ENCODE data around the gene UBE2QL1.
"Not testable (repeated sequence)": the region's sequence is repeated elsewhere in the genome, so short reads cannot be mapped to it uniquely, and the experiment has no call there.

The UBE2QL1 gene

DNA sequence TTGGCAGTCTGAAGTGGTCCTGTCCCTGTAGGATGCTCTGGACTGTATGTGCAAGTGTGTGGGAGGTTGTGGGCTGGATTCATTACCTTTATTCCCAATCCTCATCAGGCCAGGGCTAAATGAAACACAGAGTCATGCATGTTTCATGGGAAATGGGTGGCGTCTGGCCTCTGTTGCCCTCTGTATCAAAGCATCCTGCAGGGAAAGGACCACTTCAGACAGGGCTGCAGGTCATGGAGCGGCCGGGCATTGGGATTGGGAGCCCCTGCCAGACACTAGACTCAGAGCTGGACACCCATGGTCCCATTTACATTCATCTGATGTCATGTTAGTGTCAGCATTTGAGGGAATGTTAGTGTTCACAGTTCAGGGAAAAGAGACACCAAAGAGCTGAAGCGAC is 53.8 kb downstream of the UBE2QL1 start:
- no peak for DNase-seq

DNA sequence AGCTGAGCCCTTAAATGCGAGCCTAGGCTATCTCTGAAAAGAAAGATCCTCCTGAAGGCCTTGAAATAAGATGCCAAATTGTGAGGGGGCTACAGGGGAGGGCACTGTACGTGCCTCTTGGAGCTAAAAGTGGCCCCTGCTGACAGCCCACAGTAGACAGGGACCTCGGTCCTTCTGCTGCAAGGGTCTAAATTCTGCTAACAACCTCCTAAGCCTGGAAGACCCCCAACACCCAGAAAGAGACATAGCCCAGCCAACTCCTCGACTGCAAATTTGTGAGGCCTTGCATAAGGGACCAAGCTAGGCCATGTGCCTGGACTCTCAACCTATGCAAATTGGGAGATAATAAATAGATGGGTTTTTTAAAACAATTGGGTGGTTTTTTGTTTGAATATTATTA is 54.7 kb downstream of the UBE2QL1 start:
- no peak for DNase-seq

DNA sequence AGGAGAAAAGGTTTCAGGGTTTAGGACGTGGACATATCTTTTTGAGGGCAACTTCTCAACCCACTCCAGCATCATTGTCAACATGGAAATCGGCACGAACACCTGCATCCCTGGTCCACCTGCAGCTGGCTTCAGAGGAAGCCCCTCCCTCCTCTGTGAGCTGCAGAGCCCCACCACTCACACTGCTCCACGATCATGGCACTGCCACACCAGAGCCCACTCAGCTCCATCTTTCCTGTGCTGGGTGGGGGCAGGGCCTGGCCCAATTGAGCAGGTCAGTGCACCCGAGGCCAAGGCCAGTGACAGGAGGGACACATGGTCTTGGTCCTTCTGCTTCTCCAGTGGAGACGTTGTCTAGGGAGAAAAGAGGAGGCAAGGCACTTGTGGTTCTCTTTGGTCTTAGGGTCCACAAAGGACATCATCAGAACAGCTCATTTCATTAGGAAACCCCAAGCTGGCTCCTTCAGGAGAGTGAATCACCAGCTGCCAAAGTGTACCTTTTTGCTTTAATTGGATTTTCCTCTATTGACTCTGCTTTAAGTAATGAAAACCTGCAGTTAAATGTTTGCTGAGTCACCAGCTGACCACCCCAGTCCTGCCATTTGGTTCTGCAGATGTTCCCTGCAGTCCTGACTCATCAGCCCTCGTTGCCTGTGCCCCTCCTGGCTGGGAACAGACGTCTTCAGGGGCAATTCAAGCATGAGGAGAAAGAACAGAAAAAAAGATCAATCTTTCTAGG is 56.2 kb downstream of the UBE2QL1 start:
- no peak for DNase-seq

DNA sequence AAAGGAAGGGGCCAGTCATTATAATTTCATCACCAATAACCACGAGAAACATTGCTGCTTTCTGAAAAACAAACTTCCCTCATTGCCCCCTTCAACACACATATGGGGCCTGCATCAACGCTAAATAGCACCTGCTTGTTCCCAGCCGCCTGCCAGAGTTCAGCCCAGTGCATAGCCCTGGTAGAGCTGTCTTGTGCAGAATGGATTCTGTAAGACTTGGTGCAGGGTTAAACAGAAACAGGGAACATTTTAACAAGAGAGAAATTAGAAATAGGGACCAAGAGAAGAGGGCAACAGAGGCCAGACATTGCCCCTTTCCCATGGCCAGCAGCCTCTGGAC is 56.7 kb downstream of the UBE2QL1 start:
- no peak for DNase-seq

DNA sequence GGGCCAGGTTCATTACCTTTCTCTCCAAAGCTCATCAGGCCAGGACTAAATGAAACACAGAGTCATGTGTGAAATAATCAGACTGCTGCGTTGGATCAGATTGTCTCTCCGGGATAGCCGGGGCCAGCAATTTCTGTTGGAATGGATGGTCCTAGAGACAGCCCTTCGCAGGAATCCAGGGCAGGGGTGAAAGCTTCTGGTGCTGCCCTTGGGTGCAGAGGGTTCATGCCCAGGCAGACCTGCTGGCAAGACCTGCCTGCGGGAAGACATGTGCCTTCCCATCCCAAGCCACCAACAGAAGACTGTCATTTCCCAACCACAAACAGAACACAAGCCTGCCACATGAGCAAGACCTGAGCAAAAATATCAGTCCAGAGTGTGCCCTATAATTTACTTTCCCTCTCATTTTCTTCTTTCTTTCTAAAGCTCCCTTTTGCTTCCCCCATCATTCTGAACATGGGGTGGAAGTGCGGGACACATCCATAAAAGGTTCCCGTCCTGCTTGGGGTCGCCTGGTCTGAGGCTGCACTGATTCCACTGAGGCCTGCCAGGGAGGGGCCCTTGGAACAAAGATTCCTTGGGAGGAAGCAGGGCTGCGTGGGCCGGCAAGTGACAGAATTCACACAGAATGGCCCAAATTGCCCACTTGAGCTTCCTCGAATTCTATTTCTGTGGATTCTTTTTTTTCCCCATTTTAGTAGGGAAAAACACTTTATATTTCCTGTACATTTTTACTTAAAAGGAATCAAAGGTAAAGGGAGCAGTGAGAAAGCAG is 57.3 kb downstream of the UBE2QL1 start:
- DNase-seq = no peak

DNA sequence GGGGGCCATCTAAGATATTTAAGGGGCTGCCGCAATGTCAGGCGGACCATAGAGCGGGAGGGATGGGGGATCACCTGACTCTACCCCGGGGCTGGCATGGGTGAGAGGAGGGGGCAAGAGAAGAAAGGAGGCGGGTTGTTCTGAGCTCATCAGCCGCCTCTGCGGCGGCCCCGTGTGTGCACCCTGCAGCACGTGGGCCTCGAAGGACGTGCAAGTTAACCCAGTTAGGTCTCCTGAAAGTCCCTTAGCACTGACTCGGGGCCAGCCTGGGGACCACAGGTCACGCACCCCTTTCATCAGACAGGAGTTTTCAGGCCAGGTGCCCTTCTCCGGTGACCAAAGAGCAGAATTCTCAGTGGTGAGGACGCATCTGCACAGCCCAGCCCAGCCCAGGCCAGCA is 58.0 kb downstream of the UBE2QL1 start:
- no peak for DNase-seq

DNA sequence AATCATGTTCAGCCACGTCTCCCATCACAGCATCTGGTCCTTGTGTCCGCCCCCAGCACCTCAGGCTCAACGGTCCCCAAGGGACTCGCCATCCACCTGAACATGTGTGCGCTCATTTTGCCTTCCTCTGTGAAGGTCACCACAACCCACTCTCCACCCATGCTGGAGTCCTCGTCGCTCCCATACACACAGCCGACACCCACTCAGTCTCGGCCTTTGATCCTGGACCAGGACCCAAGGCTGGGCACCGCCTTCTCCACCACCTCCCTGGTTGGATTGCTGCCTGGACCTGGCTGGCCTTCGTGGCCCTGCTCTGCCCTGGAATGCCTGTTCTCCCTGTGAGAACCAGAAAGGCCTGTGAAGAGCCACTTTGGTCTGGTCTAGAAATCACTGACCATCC is 60.3 kb downstream of the UBE2QL1 start:
- no peak for DNase-seq

DNA sequence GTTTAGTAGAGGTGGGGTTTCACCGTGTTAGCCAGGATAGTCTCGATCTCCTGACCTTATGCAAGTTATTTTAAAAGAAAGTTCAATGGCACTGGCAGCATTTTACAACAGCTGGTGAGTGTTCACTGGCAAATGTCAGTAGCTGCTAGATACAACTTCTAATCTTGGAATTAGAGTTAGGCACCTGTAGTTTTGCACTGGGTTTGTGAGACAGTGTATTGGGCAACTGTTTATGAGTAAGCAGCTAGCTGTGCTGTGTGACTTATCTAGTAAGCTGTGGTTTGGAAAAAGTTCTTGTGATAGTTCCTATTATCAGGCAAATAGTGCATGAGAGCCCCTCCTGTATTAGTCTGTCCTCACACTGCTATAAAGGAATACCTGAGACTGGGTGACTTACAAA is 61.5 kb downstream of the UBE2QL1 start:
- no peak for DNase-seq

DNA sequence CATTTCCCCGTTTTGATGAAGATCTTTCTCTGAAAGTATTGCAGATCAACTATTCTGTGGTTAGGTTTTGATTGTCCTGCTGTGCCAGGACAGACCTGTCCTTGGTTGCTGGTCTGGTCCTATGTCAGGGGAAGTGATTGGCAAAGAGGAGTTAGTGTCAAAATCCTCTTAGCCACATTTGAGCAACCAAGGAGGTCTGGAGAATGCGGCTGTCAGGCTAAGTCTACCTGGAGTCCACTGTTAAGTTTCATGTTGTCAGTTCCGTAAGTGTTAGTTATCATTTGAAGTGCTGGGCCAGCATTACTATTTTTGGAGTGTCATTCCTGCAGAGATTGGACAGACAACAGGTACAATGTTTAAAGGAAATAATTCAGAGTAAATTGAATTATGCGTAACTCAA is 62.3 kb downstream of the UBE2QL1 start:
- no peak for DNase-seq

DNA sequence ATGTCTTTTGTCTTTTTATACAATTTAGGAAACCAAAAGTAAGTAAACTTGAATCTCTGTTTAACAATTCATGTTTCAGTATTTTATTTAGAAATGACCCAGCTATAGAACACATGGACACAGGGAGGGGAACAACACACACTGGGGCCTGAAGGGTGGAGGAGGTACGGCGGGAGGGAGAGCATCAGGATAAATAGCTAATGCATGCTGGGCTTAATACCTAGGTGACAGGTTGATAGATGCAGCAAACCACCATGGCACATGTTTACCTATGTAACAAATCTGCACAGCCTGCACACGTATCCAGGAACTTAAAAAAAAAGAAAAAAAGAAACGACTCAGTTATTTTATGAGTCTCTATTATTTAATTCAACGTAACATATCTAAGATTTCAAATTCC is 67.2 kb downstream of the UBE2QL1 start:
- DNase-seq = not testable (repeated sequence)

DNA sequence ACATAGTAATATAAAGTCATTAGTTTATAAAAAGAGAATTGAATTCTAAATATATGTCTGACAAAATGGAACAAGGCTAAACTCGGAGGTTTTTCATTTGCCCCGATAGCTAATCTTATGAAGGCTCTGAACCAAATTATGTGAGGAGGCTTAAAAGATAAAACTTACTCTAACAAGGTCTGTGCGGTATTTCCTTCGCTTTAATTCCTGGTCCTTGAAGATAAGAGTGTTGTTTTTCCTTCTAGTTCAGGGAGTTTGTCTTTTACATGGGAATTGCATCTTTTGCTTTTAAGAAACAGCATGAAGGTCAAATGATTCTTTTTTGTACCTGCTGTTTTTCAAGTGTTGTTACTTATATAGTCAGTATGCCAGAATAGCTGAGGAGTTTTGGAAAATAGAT is 68.2 kb downstream of the UBE2QL1 start:
- DNase-seq = no peak

DNA sequence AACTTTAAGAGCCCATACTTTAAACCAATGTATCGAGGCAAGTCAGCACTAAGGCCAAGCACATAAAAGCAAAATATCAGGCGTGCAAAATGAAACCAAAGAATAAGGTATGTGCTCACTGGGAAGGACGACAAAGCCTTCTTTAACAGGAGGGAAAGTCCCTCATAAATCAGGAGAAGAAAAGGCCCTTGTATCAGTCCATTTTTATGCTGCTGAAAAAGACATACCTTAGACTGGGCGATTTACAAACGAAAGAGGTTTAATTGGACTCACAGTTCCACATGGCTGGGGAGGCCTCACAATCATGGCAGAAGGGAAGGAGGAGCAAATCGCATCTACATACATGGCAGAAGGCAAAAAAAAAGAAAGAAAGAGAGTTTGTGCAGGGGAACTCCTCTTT is 68.9 kb downstream of the UBE2QL1 start:
- no peak for DNase-seq

DNA sequence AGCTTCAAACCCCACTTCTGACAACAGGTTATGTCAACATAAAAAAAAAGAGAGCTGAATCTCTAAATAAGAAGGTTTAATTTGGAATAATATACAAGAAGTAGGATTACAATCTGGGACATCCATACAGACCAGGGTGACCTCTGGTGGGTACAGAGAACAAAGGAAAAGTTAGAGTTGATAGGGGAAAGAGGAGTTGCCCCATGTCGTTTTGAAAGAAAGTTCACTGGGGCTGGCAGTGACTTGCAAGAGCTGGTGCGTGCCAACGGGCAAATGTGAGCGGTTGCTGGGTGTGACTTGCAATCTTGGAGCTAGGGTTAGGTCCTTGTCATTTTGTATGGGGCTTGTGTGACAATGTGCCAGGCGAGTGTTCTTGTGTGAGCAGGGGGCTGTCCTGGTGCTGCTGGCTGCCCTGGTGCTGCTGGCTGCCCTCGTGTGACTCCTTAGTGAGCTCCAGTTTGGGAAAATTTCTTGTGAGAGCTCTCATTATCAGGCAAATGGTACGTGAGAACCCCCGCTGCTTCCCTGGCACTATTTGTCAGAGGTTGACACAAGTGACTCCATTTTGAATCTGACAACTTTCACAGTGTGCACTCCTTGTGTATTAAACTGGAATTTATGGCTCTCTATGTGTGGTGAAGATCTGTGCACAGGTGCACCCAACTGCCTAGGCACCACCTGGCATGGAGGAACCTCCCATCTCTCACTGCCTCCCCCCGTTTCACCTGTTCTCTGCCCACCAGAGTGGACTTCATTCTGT is 69.8 kb downstream of the UBE2QL1 start:
- DNase-seq = no peak

DNA sequence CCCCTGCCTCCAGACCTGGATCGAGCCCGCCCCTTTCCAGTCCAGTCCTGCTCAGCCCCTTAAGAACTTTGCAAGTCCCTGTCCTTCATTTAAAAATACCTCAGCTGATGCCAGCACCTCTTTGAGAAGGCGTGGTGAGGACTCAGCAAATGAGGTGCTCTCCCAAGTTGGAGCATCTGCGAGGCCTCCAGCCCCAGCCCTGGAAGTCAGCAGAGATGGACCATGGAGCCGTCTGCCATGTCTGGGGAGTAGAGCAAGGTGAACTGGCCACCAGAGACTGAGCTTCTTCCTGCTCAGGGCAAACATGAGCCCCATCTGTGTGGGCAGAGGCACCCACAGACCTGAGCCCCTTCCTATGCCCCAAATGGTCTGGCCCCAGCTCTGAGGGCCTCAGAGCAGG is 71.5 kb downstream of the UBE2QL1 start:
- DNase-seq = no peak

DNA sequence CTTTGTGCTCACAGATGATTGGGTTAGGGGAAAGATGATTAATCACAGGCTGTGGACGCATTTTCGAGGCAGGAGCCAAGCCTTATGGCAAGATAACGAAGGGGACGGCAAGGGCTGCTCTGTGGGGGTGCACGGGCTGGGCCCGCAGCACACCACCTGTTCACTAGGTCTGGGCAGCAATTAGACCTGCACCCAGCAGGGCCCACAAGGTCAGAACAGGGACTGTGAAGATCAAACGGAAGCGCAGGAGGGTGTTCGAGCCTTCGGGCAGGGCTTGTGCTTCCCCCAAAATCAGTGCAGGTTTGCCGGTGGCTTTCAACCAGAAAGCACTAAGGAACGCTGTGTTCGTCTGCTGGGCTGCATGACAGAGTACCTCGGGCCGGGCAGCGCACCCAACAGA is 73.7 kb downstream of the UBE2QL1 start:
- no peak for DNase-seq

DNA sequence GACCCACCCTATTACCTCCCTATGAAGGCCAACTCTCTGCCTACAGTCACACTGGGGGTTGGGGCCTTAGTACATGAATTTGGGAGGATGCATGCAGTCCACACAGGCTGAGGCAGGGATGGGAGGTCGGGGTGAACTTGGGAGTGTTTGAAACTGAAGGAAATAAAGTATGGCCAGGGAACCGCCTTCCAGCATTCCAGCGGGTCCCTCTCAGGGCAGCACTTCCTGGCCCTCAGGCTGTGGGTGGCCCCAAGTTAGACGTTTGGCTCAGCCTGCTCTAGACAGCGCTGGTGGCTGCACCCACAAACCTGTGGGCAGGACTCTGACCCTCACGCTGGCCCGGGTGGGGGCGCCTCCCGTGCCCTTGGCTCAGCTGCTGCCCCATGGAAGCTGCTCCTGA is 74.3 kb downstream of the UBE2QL1 start:
- DNase-seq = no peak

DNA sequence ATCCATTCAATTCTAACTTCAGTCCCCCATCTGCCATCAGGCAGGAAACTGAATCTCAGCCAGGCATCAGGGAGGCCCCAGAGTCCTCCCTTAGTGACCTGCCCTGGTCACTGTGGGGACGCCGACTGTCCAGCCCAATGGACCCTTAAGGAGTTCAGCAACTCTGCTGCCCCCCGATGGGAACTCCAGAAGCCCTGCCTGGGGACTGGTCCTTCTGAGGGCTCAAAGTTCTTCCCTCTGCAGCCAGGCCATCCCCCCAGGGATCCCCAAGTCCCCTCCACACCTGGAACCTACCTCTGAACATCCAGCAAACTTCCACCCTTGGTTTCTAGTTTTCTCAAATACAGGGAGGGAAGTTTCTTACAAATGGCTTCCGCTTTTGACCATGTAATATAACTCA is 76.8 kb downstream of the UBE2QL1 start:
- DNase-seq = no peak

DNA sequence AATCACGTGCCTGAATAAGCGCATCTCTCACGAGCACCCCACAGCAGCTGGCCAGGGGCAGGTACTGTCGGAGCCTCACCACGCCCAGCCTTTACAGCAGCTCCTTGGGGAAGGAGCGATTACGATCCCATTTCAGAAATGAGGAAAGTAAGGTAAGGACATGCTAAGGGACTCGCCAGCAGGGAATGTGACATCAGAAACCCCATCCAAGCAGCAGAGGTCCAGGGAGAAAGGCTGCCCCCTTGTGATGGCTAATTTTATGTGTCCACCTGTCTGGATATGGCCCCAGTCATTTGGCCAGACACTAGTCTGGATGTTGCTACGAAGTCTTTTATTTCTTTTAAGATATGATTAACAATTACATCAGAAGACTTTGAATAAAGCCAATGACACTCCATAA is 77.3 kb downstream of the UBE2QL1 start:
- DNase-seq = no peak

DNA sequence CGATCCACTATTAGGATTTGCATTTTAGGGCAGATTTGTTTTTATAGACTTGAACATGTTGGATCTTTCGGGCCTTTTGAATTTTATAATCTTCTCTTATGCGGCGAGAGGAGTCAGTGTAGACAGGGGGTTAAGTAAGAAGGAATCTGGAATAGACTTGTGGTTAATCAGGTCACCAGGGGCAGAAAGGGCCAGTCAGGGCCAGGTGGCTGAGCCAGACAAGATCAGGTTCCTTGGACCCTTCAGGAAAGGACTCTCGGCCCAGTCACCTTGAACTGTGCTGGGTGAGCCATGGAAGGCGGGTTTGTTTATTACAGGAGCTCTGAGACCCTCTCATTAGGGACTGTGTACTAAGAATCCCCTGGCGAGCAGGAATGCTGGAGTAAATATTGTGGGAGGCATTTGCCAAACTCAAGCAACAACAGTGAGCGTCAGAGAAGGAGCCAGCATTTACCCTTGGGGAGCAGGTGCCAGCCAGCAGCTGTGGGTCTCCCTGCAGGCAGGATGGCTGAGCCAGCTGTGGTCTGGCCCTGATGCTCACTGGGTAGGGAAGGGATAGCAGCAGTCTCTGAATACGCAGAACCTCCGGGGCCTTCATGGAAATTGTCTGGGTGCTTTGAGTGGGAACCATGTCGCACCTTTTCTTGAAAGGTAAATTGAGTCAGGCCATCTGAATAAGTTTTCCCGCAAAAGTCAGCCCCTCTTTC is 79.2 kb downstream of the UBE2QL1 start:
- no peak for DNase-seq

DNA sequence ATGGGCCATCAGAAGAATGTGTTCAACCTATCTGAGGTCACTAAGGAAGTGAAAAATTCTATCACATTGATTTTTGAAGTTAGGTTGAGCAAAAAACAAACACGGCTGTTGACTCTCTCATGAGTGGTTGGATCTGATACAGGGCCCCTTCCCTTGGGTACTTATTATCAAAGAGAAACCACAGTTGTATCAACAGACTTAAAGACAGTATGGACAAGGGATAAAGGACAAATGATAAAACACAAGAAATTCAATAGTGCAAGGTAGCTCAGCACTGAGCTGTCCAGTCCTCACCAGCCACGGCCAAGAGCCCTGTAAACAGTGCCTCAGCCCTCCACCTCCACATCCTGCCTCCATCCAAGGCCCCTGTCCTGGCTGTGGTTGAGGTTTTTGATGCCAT is 86.9 kb downstream of the UBE2QL1 start:
- no peak for DNase-seq

DNA sequence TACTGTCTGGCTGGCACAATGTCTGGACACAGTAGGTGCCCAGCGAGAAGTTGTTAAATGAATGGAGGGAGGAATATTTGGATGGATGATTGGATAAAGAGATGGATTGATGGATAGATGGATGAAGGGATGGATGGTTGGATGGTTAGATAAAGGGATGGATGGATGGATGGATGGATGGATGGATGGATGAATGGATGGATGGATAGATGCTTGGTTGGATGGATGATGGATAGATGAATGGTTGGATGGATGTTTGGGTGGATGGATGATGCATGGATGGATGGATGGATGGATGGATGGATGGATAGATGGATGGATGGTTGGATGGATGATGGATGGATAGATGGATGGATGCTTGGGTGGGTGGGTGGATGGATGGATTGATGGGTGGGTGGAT is 90.4 kb downstream of the UBE2QL1 start:
- DNase-seq = no peak

DNA sequence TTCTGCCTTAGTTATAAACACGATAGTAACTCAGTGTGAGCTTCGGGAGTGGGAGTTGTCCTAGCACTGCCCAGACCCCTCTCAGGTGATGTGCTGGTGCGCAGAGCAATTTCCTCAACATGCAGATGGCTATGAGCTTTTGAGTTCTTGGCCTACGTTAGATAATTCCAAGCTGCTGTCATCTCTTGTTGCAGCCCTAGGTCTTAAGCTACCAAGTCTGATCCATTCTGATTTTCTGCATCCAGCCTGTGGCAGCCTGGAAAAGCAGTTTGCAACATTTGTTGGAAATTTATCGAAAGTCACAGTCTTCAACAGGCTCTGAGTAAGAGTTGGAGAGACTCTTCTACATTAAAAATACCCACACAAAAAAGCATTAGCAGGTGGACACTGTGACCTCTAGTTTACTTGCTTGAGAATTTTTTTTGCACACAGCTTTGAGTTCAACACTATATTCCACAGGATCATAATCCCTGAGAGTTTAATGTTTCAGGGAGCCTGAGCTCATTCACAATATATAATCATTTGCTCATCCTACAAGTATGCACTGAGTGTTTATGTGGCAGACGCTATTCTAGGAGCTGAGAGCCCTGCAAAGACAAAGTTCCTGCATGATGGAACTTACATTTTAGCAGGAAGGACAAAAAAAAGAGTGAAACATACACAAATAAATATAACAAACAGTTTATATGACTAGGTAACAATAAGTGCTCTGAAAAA is 91.6 kb downstream of the UBE2QL1 start:
- DNase-seq = no peak

Measured in activated CD4-positive, CD25-positive, alpha-beta regulatory T cell (primary cell).